Measurements from ENCODE around the gene ANO10. TPM values are rescaled to one million over a fixed set of nuclear protein-coding genes. Genes with fewer than 3 reads are reported as not detected.
A peak's percentile ranks its signal among the peaks of the same experiment; 100 is the strongest.

The ANO10 gene
- total RNA-seq, 2 experiments from 2014 or later = 8.4 to 8.5 TPM

GRCh38 chr3:43641306-43642114, 19.7 kb upstream of the ANO10 start:
- Mint-ChIP-seq H3K4me1 (ENCODE audit: low read depth) (peaks cover 5% of the 10 kb centered on the region), H3K36me3 (no peaks in the 10 kb centered on the region)
- DNase-seq = no peak

DNA sequence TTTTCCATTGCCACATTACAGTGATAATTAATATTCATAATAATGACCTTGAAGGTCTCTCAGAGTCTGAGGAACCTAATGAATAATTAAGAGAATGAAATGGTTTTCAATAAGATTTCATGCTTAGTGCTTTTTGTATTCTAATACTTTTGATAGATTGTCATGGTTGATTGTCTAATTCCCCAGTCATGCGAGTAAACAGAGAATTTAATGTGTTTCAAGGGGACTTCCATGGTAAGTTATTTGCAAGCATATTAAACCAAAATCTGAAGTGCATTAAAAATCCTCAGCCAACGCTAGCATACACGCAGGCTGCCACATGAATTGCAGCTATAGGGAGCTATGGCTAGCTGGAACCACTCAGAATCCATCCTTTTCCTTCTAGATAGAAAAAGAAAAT, 18.9 kb upstream of the ANO10 start:
- intact Hi-C loops (cut with micrococcal nuclease) = no loop called here
- H3K27ac Mint-ChIP-seq = no peak overlapping the region
- CTCF ChIA-PET = no interaction called here
- no peak for DNase-seq
- no peaks in the 10 kb centered on the region for H3K36me3 Mint-ChIP-seq
- no peaks in the 10 kb centered on the region for H3K9me3 Mint-ChIP-seq
- POLR2A ChIA-PET = no interaction called here
- H3K4me1 Mint-ChIP-seq (ENCODE audit: low read depth) = peaks cover 5% of the 10 kb centered on the region
- H3K4me3 Mint-ChIP-seq = no peak overlapping the region
- peaks cover 6% of the 10 kb centered on the region for H3K27me3 Mint-ChIP-seq

More at GRCh38 chr3:43641306-43642114, 19.7 kb upstream of the ANO10 start:
- no peaks in the 10 kb centered on the region for H3K9me3 Mint-ChIP-seq
- intact Hi-C loops (cut with micrococcal nuclease) = no loop called here
- POLR2A ChIA-PET = no interaction called here
- no peak overlapping the region for H3K4me3 Mint-ChIP-seq
- CTCF ChIA-PET = no interaction called here
- peaks cover 9% of the 10 kb centered on the region for H3K27me3 Mint-ChIP-seq
- no peak overlapping the region for H3K27ac Mint-ChIP-seq

GRCh38 chr3:43638594-43639447, 17.0 kb upstream of the ANO10 start:
- no peak overlapping the region for H3K27ac Mint-ChIP-seq

DNA sequence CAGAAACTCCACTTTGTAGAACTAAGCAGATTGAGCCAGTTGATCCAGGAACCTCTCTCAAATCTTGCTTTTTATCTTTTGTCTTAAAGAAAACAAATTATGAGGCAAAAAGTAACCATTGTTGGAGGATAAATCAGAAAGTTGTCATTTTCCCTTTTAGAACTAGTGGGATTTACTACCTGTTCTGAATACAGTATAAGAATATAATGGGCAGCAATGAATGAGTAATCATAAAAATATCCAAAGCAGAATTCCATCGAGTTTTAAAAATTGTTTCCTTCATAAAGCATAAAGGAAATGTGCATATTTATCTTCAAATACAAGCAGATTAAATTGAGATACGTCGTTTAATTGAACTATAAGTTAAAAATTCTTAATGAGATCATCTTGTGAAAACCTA, 15.9 kb upstream of the ANO10 start:
- no peak for DNase-seq
- Mint-ChIP-seq H3K36me3 (no peaks in the 10 kb centered on the region), H3K9me3 (no peaks in the 10 kb centered on the region), H3K27me3 (peaks cover 7% of the 10 kb centered on the region), H3K4me1 (ENCODE audit: low read depth) (peaks cover 5% of the 10 kb centered on the region), H3K4me3 (no peak overlapping the region), H3K27ac (no peak overlapping the region)
- ChIA-PET CTCF (no interaction called here), POLR2A (no interaction called here)
- intact Hi-C loops (cut with micrococcal nuclease) = loop anchor here (1.0 kb wide), 1 partner anchor 93 kb away; no protein-coding TSS in a partner anchor

More at GRCh38 chr3:43638594-43639447, 17.0 kb upstream of the ANO10 start:
- no peaks in the 10 kb centered on the region for H3K36me3 Mint-ChIP-seq
- no peak overlapping the region for H3K4me3 Mint-ChIP-seq
- intact Hi-C loops (cut with micrococcal nuclease) = loop anchor here (1.0 kb wide), 1 partner anchor 95 kb away; no protein-coding TSS in a partner anchor
- no peaks in the 10 kb centered on the region for H3K9me3 Mint-ChIP-seq
- CTCF ChIA-PET = no interaction called here
- H3K4me1 Mint-ChIP-seq (ENCODE audit: low read depth) = peaks cover 5% of the 10 kb centered on the region
- H3K27me3 Mint-ChIP-seq = peaks cover 7% of the 10 kb centered on the region
- POLR2A ChIA-PET = no interaction called here
- DNase-seq = peak; percentile 65

GRCh38 chr3:43632986-43633385, 11.2 kb upstream of the ANO10 start:
- no peak overlapping the region for H3K4me3 Mint-ChIP-seq
- peaks cover 13% of the 10 kb centered on the region for H3K27me3 Mint-ChIP-seq
- intact Hi-C loops (cut with micrococcal nuclease) = no loop called here
- H3K27ac Mint-ChIP-seq = no peak overlapping the region
- ChIA-PET CTCF (no interaction called here), POLR2A (no interaction called here)
- H3K36me3 Mint-ChIP-seq = no peaks in the 10 kb centered on the region
- peaks cover 12% of the 10 kb centered on the region for H3K4me1 Mint-ChIP-seq (ENCODE audit: low read depth)
- peaks cover 7% of the 10 kb centered on the region for H3K9me3 Mint-ChIP-seq
- DNase-seq = no peak

GRCh38 chr3:43632269-43632733, 10.5 kb upstream of the ANO10 start:
- Mint-ChIP-seq H3K27ac (no peak overlapping the region), H3K27me3 (peaks cover 13% of the 10 kb centered on the region), H3K36me3 (no peaks in the 10 kb centered on the region), H3K9me3 (peaks cover 7% of the 10 kb centered on the region), H3K4me3 (no peak overlapping the region), H3K4me1 (ENCODE audit: low read depth) (peaks cover 15% of the 10 kb centered on the region)
- ChIA-PET POLR2A (no interaction called here), CTCF (no interaction called here)
- intact Hi-C loops (cut with micrococcal nuclease) = no loop called here
- DNase-seq = no peak

- Mint-ChIP-seq H3K27me3 (peaks cover 10% of the 10 kb centered on the region), H3K36me3 (no peaks in the 10 kb centered on the region), H3K4me3 (no peak overlapping the region), H3K9me3 (peaks cover 7% of the 10 kb centered on the region), H3K27ac (no peak overlapping the region), H3K4me1 (ENCODE audit: low read depth) (peaks cover 19% of the 10 kb centered on the region)
- ChIA-PET POLR2A (no interaction called here), CTCF (no interaction called here)
- DNase-seq = no peak
- intact Hi-C loops (cut with micrococcal nuclease) = loop anchor here (10.0 kb wide), 1 partner anchor 345 kb away; the partner anchor contains the start of gene SNRK
Measured at GRCh38 chr3:43629741-43630140, 7.9 kb upstream of the ANO10 start.

- CTCF ChIA-PET = no interaction called here
Measured at GRCh38 chr3:43629257-43629656, 7.4 kb upstream of the ANO10 start.

DNA sequence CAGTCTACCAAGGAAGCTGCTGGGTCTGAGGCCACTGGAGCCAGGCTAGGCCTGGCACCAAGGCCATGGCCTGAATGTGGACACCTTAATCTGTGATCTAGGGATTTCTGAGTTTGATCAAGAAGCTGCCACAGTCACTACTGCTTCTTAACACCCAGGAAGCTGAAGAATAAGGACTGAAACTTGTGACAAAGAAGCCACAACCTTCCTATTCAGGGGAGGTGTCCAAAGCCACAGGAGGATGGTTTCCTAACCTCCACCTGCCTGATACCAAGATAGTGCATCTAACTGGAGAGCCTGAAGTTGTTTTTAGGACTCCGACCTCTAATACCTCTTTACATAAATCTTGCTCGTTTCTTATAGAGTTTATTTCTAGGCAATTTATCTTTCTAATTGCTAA, 5.5 kb upstream of the ANO10 start:
- peak; percentile 22 for DNase-seq
- POLR2A ChIA-PET = no interaction called here
- peaks cover 10% of the 10 kb centered on the region for H3K27me3 Mint-ChIP-seq

More at GRCh38 chr3:43629257-43629656, 7.4 kb upstream of the ANO10 start:
- Mint-ChIP-seq H3K27me3 (peaks cover 10% of the 10 kb centered on the region), H3K9me3 (peaks cover 7% of the 10 kb centered on the region), H3K4me1 (ENCODE audit: low read depth) (peaks cover 19% of the 10 kb centered on the region), H3K36me3 (no peaks in the 10 kb centered on the region), H3K27ac (peak overlapping the region; percentile 53), H3K4me3 (no peak overlapping the region)
- DNase-seq = no peak
- POLR2A ChIA-PET = no interaction called here
- intact Hi-C loops (cut with micrococcal nuclease) = loop anchor here (10.0 kb wide), 1 partner anchor 344 kb away; the partner anchor contains the start of gene SNRK

DNA sequence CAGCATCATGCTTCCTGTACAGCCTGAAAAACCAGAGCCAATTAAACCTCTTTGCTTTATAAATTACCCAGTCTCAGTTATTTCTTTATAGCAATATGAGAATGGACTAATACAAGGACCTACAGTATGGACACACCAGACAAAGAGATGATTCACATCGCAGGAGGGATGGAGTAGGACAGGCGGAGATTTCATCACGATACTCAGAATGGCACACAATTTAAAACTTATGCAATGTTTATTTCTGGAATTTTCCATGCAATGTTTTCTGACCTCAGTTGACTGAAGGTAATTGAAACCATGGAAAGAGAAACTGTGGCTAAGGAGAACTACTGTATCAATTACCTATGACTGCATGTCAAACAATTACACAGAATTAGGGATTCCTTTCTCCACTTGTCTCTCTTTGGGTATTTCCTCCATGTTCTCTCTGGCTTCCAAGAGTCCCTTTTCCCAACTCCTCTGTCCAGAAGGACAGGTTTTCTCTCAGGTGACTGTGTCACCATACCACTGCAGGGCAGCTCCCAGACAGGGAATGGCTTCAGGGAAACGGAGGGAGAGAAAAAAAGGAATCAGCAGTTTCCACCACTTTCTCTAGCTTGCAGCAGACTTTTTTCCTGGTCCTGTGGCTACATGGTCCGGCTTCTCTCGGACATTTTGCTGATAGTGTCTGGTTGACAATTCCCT, 3.0 kb upstream of the ANO10 start:
- Mint-ChIP-seq H3K4me1 (ENCODE audit: low read depth) (peaks cover 27% of the 10 kb centered on the region), H3K36me3 (no peaks in the 10 kb centered on the region), H3K27ac (no peak overlapping the region), H3K9me3 (peaks cover 7% of the 10 kb centered on the region), H3K27me3 (peaks cover 2% of the 10 kb centered on the region), H3K4me3 (no peak overlapping the region)
- intact Hi-C loops (cut with micrococcal nuclease) = loop anchor here (5.0 to 10.0 kb wide), 2 partner anchors 133 to 340 kb away; partner anchors contain the start of gene SNRK
- ChIA-PET POLR2A (no interaction called here), CTCF (no interaction called here)
- DNase-seq = no peak

More for the DNA sequence above, 5.5 kb upstream of the ANO10 start:
- Mint-ChIP-seq H3K9me3 (peaks cover 7% of the 10 kb centered on the region), H3K36me3 (no peaks in the 10 kb centered on the region), H3K27ac (no peak overlapping the region), H3K4me1 (ENCODE audit: low read depth) (peaks cover 23% of the 10 kb centered on the region), H3K4me3 (no peak overlapping the region)
- CTCF ChIA-PET = no interaction called here
- intact Hi-C loops (cut with micrococcal nuclease) = loop anchor here (10.0 kb wide), 1 partner anchor 343 kb away; the partner anchor contains the start of gene SNRK

DNA sequence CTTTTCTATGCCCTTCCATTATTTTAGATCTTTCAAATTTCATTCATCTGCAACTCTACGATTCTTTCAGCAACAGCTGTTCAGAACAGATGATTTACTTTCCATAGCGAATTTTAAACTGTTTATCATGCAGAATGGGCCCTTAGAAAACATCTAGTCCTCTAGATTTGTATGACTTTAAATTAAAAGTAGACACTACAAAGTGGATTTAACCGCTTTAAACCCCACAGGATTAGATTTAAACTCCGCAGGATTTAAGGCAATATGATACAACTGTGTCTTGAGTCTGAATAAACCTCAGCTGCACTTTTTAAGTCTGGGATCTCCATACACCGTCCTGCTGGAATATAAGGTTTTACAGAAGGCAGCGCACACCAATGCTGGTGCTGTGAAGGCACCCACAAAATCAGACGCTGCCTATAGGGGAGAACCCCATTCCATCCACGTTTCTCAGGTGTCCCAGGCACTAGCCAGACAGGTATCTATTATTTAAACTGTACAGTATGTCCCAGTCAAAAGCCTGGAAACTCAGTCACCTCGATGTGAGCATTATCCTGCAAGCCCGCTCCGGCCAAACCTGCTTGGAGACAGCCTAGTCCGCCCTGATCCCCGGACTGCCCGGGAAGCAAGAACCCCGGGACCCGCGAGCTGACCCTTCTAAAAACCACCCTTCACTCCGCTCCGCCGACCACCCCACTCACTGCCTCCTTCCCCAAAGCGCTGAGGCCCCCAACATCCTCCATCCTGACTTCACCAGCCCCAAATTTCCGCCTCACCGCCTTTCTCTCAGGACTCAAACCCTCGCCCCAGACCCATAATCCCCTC, 768 bp downstream of the ANO10 start:
- no peak for DNase-seq
- ChIA-PET CTCF (interaction anchor here (1.8 kb wide), 1 partner anchor 69 kb away, joined by 3 read pairs; no protein-coding TSS in a partner anchor), POLR2A (interaction anchor here (1.6 kb wide), 1 partner anchor 69 kb away, joined by 3 read pairs; no protein-coding TSS in a partner anchor)
- Mint-ChIP-seq H3K9me3 (no peaks in the 10 kb centered on the region), H3K4me3 (peak overlapping the region; percentile 82), H3K36me3 (no peaks in the 10 kb centered on the region), H3K27me3 (no peaks in the 10 kb centered on the region), H3K4me1 (ENCODE audit: low read depth) (peaks cover 10% of the 10 kb centered on the region), H3K27ac (no peak overlapping the region)
- intact Hi-C loops (cut with micrococcal nuclease) = loop anchor here (5.0 to 10.0 kb wide), 2 partner anchors 136 to 336 kb away; partner anchors contain the start of gene SNRK
